AG10803 (cell line): ENCODE results near the gene RUNX1.

ENCODE experiments used
- DNase-seq: peaks from one replicate; pipeline ENCODE4 v3.0.0; 2010; ENCODE audit warnings: low read depth
- H3K4me3 ChIP-seq: 2 replicates; pipeline ENCODE4 v1.5.1; 2011; ENCODE audit warnings: mild to moderate bottlenecking, low read length, control low read depth
- CTCF ChIP-seq: conservative IDR thresholded peaks from 2 replicates; pipeline ENCODE4 v1.5.1; 2011; ENCODE audit warnings: mild to moderate bottlenecking, low read length, control low read depth, inconsistent platforms

The RUNX1 gene

DNA sequence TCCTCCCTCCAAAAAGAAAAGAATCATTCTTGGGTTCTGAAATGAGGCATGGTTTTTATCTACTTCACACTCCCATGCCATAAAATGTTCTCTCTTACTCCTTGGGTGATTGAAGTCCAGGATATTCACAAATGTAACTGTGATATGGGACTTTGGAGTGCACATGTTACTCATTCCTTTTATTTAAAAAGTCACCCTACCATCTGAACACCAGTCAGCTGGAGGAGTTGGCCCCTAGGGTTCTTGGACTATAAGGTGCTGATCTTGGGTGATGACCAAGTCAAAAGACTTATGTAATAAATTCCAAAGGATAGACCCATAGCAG is 251.9 kb downstream of the RUNX1 start:
- no peak for TF ChIP-seq CTCF
- no peak overlapping the region for H3K4me3 ChIP-seq
- no peak for DNase-seq

DNA sequence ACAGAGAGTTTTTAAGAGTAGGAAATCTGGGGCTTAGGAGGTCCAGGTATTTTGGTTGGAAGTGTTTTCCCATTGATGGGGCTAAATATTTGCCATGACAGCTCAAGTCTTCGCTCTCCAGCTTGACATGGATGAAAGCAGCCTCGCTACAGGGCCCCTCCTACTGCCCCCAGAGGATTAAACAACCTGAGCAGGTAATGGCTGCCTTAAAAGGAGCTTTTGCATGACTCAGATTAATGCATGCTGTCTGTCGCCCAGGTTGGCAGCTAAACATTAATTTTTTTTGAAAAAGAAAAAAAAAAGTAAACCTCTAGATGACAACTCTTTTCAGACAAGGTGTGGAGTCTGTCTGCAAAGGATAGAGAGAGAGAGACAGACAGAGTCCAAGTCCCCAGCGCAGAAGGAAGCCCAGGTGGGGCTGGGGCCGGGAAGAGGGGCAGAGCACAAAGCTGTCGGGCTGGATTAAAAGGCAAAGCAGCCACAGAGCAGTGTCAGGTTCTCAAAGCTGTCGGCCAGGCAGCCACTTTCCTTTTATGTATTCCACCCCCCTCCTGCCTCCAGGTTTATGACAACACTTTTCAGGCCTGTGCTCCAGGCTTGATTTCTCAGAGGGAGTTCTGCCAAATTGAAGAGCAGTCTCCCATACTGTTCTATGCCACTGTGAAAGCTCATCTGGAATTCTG is 252.4 kb downstream of the RUNX1 start:
- no peak for TF ChIP-seq CTCF

DNA sequence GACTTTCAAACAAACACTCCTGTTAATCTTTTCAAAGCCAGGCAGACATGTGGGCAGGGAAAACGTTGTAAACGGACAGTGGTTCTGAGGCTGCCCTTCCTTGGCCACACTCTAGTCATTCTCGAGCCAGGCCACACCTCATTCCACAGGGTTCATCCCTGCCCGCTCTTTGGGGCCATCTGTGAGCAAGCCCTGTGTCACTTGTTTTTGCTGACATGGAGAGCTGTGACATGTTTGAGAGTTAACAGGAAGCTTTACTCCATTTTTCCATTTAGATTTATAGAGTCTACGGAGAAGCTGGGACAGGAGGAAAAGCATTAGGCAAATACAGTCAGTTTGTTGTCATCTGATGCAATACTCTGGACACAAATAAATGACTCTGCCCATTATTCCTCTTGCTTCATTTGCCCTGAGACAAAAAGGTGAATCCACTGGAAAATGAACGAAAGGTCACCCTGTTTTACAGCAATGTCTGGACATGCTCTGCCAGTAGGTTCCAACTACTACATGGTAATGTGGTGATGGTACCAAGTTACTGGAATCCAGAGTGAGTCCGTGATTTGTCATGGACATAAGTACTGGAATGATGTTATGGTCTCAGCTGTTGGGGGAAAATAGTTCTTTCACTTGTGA is 253.4 kb downstream of the RUNX1 start:
- DNase-seq, result peak; percentile 80
- no peak overlapping the region for H3K4me3 ChIP-seq
- no peak for TF ChIP-seq CTCF

More for the DNA sequence above, 252.4 kb downstream of the RUNX1 start:
- no peak overlapping the region for H3K4me3 ChIP-seq
- DNase-seq, result no peak

GRCh38 chr21:34795175-34795547 is 253.9 kb downstream of the RUNX1 start:
- peak; percentile 55 for DNase-seq
- peak; percentile 30 for TF ChIP-seq CTCF
- no peak overlapping the region for H3K4me3 ChIP-seq

GRCh38 chr21:34794686-34795085 is 254.4 kb downstream of the RUNX1 start:
- no peak overlapping the region for H3K4me3 ChIP-seq
- no peak for DNase-seq
- TF ChIP-seq CTCF, result no peak

GRCh38 chr21:34793471-34793870 is 255.6 kb downstream of the RUNX1 start:
- DNase-seq, result no peak
- TF ChIP-seq CTCF, result no peak
- H3K4me3 ChIP-seq, result no peak overlapping the region

- no peak for DNase-seq
- TF ChIP-seq CTCF, result no peak
- no peak overlapping the region for H3K4me3 ChIP-seq
Observed at GRCh38 chr21:34792504-34793089, 256.5 kb downstream of the RUNX1 start.
